HEK293 (cell line): ENCODE results near the gene TIMM50.

ENCODE experiments used
- CTCF ChIA-PET: fragments of 350-600 bp; formaldehyde crosslinking; extraction: SDS; loops from one replicate; lab custom pipeline; 2021; ENCODE audit warnings: antibody characterized with exemption; lab: Yijun Ruan, JAX
- POLR2A ChIA-PET: fragments of 300-600 bp; formaldehyde crosslinking; extraction: SDS; loops from one replicate; lab custom pipeline; 2020; ENCODE audit warnings: antibody characterized with exemption, inconsistent platforms; lab: Yijun Ruan, JAX
- H3K27ac ChIP-seq: fragments of 200-500 bp; sonication (Bioruptor generic); 2 replicates; pipeline ENCODE4 v1.5.1; 2014; ENCODE audit warnings: low read depth, low read length, control low read depth, inconsistent platforms; ENCODE audit errors: extremely low read depth
- H3K36me3 ChIP-seq, 2 experiments: fragments of 200-500 bp in 1 of 2; sonication (Bioruptor generic) in 1 of 2; 1 replicate in 1 of 2; 2 replicates in 1 of 2; pipeline ENCODE4 v1.5.1; 2014 to 2017; ENCODE audit warnings: inconsistent platforms in 2 of 2, low read length in 2 of 2; ENCODE audit not compliant: control insufficient read depth in 2 of 2, insufficient read depth in 1 of 2
- H3K4me1 ChIP-seq: fragments of 200-500 bp; sonication (Bioruptor generic); 2 replicates; pipeline ENCODE4 v1.5.1; 2014; ENCODE audit warnings: mild to moderate bottlenecking, low read length, inconsistent platforms; ENCODE audit not compliant: control insufficient read depth, insufficient read depth
- H3K4me3 ChIP-seq: 2 replicates; pipeline ENCODE4 v1.5.1; 2011; ENCODE audit warnings: low read depth, mild to moderate bottlenecking, control low read depth, low read length, moderate library complexity
- H3K9me3 ChIP-seq: fragments of 200-500 bp; sonication (Bioruptor generic); 2 replicates; pipeline ENCODE4 v1.5.1; 2014; ENCODE audit warnings: low read depth, low read length, inconsistent platforms; ENCODE audit not compliant: control insufficient read depth, insufficient read depth
- BCL11A ChIP-seq: fragments of 450-650 bp; formaldehyde crosslinking; IDR thresholded peaks from 2 replicates; pipeline ENCODE4 v1.5.1; 2016; ENCODE audit warnings: low read depth, missing biosample characterization, missing genetic modification characterization
- HOXC10 ChIP-seq: sonication (generic); formaldehyde crosslinking; IDR thresholded peaks from 2 replicates; pipeline ENCODE4 v1.8.1; 2023; ENCODE audit warnings: mild to moderate bottlenecking, missing genetic modification reagents
- PRDM1 ChIP-seq: fragments of 450-650 bp; formaldehyde crosslinking; IDR thresholded peaks from 2 replicates; pipeline ENCODE4; 2016; ENCODE audit warnings: missing biosample characterization, missing genetic modification characterization
- REPIN1 ChIP-seq: fragments of 450-650 bp; formaldehyde crosslinking; IDR thresholded peaks from 2 replicates; pipeline ENCODE4 v1.5.1; 2017; ENCODE audit warnings: missing biosample characterization, missing genetic modification characterization, low read depth
- YY1 ChIP-seq: fragments of 450-650 bp; formaldehyde crosslinking; IDR thresholded peaks from 2 replicates; pipeline ENCODE4 v1.5.1; 2018; ENCODE audit warnings: missing biosample characterization, missing genetic modification characterization
- YY2 ChIP-seq: fragments of 450-650 bp; formaldehyde crosslinking; IDR thresholded peaks from 2 replicates; pipeline ENCODE4 v1.5.1; 2016; ENCODE audit warnings: missing biosample characterization, missing genetic modification characterization
- ZBTB1 ChIP-seq: fragments of 450-650 bp; formaldehyde crosslinking; IDR thresholded peaks from 2 replicates; pipeline ENCODE4 v1.5.1; 2016; ENCODE audit warnings: missing biosample characterization, missing genetic modification characterization
- ZBTB48 ChIP-seq: fragments of 450-650 bp; formaldehyde crosslinking; IDR thresholded peaks from 2 replicates; pipeline ENCODE4 v1.5.1; 2016; ENCODE audit warnings: missing biosample characterization, missing genetic modification characterization
- ZBTB7A ChIP-seq: fragments of 450-650 bp; formaldehyde crosslinking; IDR thresholded peaks from 2 replicates; pipeline ENCODE4 v1.5.1; 2016; ENCODE audit warnings: low read depth, missing biosample characterization, missing genetic modification characterization
- ZFHX2 ChIP-seq: fragments of 450-650 bp; formaldehyde crosslinking; conservative IDR thresholded peaks from 2 replicates; pipeline ENCODE4 v1.5.1; 2016; ENCODE audit warnings: missing biosample characterization, missing genetic modification characterization
- ZNF19 ChIP-seq: fragments of 450-650 bp; formaldehyde crosslinking; IDR thresholded peaks from 2 replicates; pipeline ENCODE4; 2016; ENCODE audit warnings: missing biosample characterization, missing genetic modification characterization, low read depth
- ZNF202 ChIP-seq: fragments of 450-650 bp; formaldehyde crosslinking; IDR thresholded peaks from 2 replicates; pipeline ENCODE4 v1.5.1; 2016; ENCODE audit warnings: missing biosample characterization, missing genetic modification characterization, borderline replicate concordance
- ZNF239 ChIP-seq: fragments of 450-650 bp; formaldehyde crosslinking; IDR thresholded peaks from 2 replicates; pipeline ENCODE4 v1.5.1; 2016; ENCODE audit warnings: missing biosample characterization, missing genetic modification characterization
- ZNF335 ChIP-seq: fragments of 450-650 bp; formaldehyde crosslinking; conservative IDR thresholded peaks from 2 replicates; pipeline ENCODE4 v1.5.1; 2016; ENCODE audit warnings: missing biosample characterization, missing genetic modification characterization
- ZNF341 ChIP-seq: fragments of 450-650 bp; formaldehyde crosslinking; IDR thresholded peaks from 2 replicates; pipeline ENCODE4; 2016; ENCODE audit warnings: low read depth, missing biosample characterization, missing genetic modification characterization
- ZNF366 ChIP-seq: fragments of 450-650 bp; formaldehyde crosslinking; conservative IDR thresholded peaks from 2 replicates; pipeline ENCODE4 v1.5.1; 2016; ENCODE audit warnings: missing biosample characterization, missing genetic modification characterization
- ZNF394 ChIP-seq: fragments of 450-650 bp; formaldehyde crosslinking; IDR thresholded peaks from 2 replicates; pipeline ENCODE4 v1.5.1; 2016; ENCODE audit warnings: missing biosample characterization, missing genetic modification characterization, mild to moderate bottlenecking, moderate library complexity, borderline replicate concordance
- ZNF529 ChIP-seq: fragments of 450-650 bp; formaldehyde crosslinking; IDR thresholded peaks from 2 replicates; pipeline ENCODE4 v1.5.1; 2017; ENCODE audit warnings: missing genetic modification characterization, missing biosample characterization; ENCODE audit not compliant: insufficient replicate concordance
- ZNF548 ChIP-seq: fragments of 450-650 bp; formaldehyde crosslinking; IDR thresholded peaks from 2 replicates; pipeline ENCODE4 v1.5.1; 2016; ENCODE audit warnings: missing biosample characterization, missing genetic modification characterization
- ZNF596 ChIP-seq: fragments of 450-650 bp; IDR thresholded peaks from 2 replicates; pipeline ENCODE4 v1.5.0; 2018; ENCODE audit warnings: missing biosample characterization, mild to moderate bottlenecking, missing genetic modification characterization, moderate library complexity
- ZNF600 ChIP-seq: fragments of 450-650 bp; formaldehyde crosslinking; IDR thresholded peaks from 2 replicates; pipeline ENCODE4 v1.5.1; 2016; ENCODE audit warnings: missing biosample characterization, missing genetic modification characterization
- ZNF629 ChIP-seq: fragments of 450-650 bp; formaldehyde crosslinking; IDR thresholded peaks from 2 replicates; pipeline ENCODE4 v1.5.1; 2017; ENCODE audit warnings: missing biosample characterization, missing genetic modification characterization
- ZNF639 ChIP-seq: fragments of 450-650 bp; formaldehyde crosslinking; IDR thresholded peaks from 2 replicates; pipeline ENCODE4 v1.5.1; 2016; ENCODE audit warnings: missing biosample characterization, missing genetic modification characterization
- ZNF645 ChIP-seq: fragments of 450-650 bp; formaldehyde crosslinking; IDR thresholded peaks from 2 replicates; pipeline ENCODE4; 2016; ENCODE audit warnings: missing biosample characterization, missing genetic modification characterization
- ZNF654 ChIP-seq: fragments of 450-650 bp; formaldehyde crosslinking; IDR thresholded peaks from 2 replicates; pipeline ENCODE4 v1.5.1; 2016; ENCODE audit warnings: low read depth, missing biosample characterization, missing genetic modification characterization
- ZNF677 ChIP-seq: fragments of 450-650 bp; IDR thresholded peaks from 2 replicates; pipeline ENCODE4 v1.5.0; 2018; ENCODE audit warnings: missing biosample characterization, mild to moderate bottlenecking, missing genetic modification characterization, moderate library complexity
- ZNF776 ChIP-seq: fragments of 450-650 bp; formaldehyde crosslinking; IDR thresholded peaks from 2 replicates; pipeline ENCODE4 v1.5.0; 2017; ENCODE audit warnings: missing biosample characterization, missing genetic modification characterization, borderline replicate concordance
- ZNF777 ChIP-seq: fragments of 450-650 bp; formaldehyde crosslinking; IDR thresholded peaks from 2 replicates; pipeline ENCODE4 v1.5.1; 2017; ENCODE audit warnings: missing biosample characterization, missing genetic modification characterization, borderline replicate concordance
- ZNF785 ChIP-seq: fragments of 450-650 bp; formaldehyde crosslinking; IDR thresholded peaks from 2 replicates; pipeline ENCODE4 v1.5.1; 2016; ENCODE audit warnings: missing biosample characterization, missing genetic modification characterization
- ZSCAN16 ChIP-seq: fragments of 450-650 bp; formaldehyde crosslinking; IDR thresholded peaks from 2 replicates; pipeline ENCODE4 v1.5.1; 2016; ENCODE audit warnings: missing biosample characterization, missing genetic modification characterization
- ZSCAN4 ChIP-seq: fragments of 450-650 bp; formaldehyde crosslinking; IDR thresholded peaks from 2 replicates; pipeline ENCODE4 v1.5.1; 2017; ENCODE audit warnings: missing biosample characterization, missing genetic modification characterization

TIMM50 gene

DNA sequence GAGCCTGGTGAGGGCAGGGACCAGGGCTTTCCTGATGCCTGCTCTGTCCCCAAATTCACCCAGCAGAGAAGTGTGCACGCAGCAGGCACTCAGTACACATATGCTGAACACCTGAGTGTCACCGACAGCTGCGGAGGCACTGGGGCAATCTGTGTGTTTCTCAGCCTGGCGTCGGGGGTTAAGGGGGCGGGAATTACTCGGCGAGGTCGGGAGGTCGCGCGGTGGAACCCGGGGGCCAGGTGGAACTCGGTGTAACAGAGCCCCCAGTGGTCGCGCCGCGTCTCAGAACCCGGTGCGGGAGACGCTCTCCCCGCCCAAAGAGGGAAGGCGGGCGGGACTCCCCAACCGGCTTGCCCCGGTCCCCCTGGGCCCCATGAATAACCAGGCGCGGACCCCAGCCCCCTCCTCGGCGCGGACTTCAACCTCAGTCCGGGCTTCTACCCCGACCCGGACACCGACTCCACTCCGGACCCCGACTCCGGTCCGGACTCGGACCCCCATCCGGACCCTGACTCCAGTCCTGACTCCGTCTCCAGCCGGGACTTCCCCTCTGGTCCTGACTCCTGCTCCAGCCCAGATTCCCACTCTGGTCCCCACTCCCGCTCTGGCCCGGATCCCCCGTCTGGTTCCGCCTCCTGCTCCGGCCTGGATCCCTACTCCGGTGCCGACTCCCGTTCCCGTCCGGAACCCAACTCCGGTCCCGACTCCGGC, 34.4 kb downstream of the TIMM50 start, which contains the start of gene SELENOV (continued):
- no peak for TF ChIP-seq ZNF529
- no peak for TF ChIP-seq ZNF776
- TF ChIP-seq ZNF548, result no peak
- no peak for TF ChIP-seq PRDM1 (tag by site-specific recombination)
- TF ChIP-seq ZNF645 (tag by site-specific recombination), result 0 out of 2 replicates have a peak, but pooled peaks have one; percentile 23
- no peak for TF ChIP-seq YY1 (tag by site-specific recombination)
- no peak for TF ChIP-seq ZNF777 (tag by site-specific recombination)
- TF ChIP-seq ZNF629 (tag by site-specific recombination), result no peak
- no peak; the same call in 1 of the 2 replicates for TF ChIP-seq ZNF394 (tag by site-specific recombination)
- TF ChIP-seq ZBTB7A (tag by site-specific recombination), result peak; percentile 35; the same call in 1 of the 2 replicates
- no peak for TF ChIP-seq ZNF19
- TF ChIP-seq HOXC10, result no peak
- no peak for TF ChIP-seq ZNF239 (tag by site-specific recombination)
- 0 out of 2 replicates have a peak, but pooled peaks have one; percentile 21 for TF ChIP-seq ZNF785 (tag by site-specific recombination)
- no peak for TF ChIP-seq ZNF677
- TF ChIP-seq ZBTB1, result no peak

GRCh38 chr19:39515551-39516191, 35.0 kb downstream of the TIMM50 start:
- TF ChIP-seq ZNF335 (peak; percentile 21; the same call in 1 of the 2 replicates), ZFHX2 (0 out of 2 replicates have a peak, but pooled peaks have one; percentile 19), REPIN1 (tag by site-specific recombination) (0 out of 2 replicates have a peak, but pooled peaks have one; percentile 2), ZNF341 (tag by site-specific recombination) (peak; percentile 76), ZBTB48 (tag by site-specific recombination) (no peak), BCL11A (tag by site-specific recombination) (no peak), ZNF600 (tag by site-specific recombination) (peak; percentile 24; the same call in 1 of the 2 replicates)
- CTCF ChIA-PET, result interaction anchor here (0.6 to 3.7 kb wide), 10 partner anchors 10 to 1220 kb away, joined by 3 to 21 read pairs (median 3); partner anchors contain the start of gene EID2B
- H3K9me3 ChIP-seq, result no peaks in the 10 kb centered on the region
- H3K27ac ChIP-seq, result peak overlapping the region; percentile 16; the same call in 1 of the 2 replicates
- POLR2A ChIA-PET, result interaction anchor here (0.6 to 1.1 kb wide), 4 partner anchors 18 to 934 kb away, joined by 3 read pairs; partner anchors contain the start of gene RPS16
- peaks cover 18% of the 10 kb centered on the region for H3K4me1 ChIP-seq
- peak overlapping the region; percentile 25 for H3K4me3 ChIP-seq
- H3K36me3 ChIP-seq, result peaks cover 0 to 4% of the 10 kb centered on the region in 2 experiments; a peak in 1 of 3 replicates

GRCh38 chr19:39516270-39516669, 35.6 kb downstream of the TIMM50 start:
- ChIA-PET POLR2A (interaction anchor here (1.1 kb wide), 1 partner anchor 18 kb away, joined by 3 read pairs; no protein-coding TSS in a partner anchor), CTCF (interaction anchor here (0.6 to 3.7 kb wide), 5 partner anchors 10 to 310 kb away, joined by 3 to 21 read pairs (median 3); no protein-coding TSS in a partner anchor)
- Histone ChIP-seq H3K27ac (no peak overlapping the region), H3K36me3 (peaks cover 0 to under 1% of the 10 kb centered on the region in 2 experiments; a peak in 1 of 3 replicates), H3K4me3 (no peak overlapping the region), H3K9me3 (no peaks in the 10 kb centered on the region), H3K4me1 (peaks cover 18% of the 10 kb centered on the region)
- TF ChIP-seq YY2 (tag by site-specific recombination) (no peak), ZNF529 (no peak), ZNF596 (peak; percentile 12; the same call in 1 of the 2 replicates), ZSCAN16 (no peak), ZSCAN4 (no peak), ZNF366 (tag by site-specific recombination) (0 out of 2 replicates have a peak, but pooled peaks have one; percentile 26), ZNF654 (tag by site-specific recombination) (no peak), ZNF639 (no peak), ZNF202 (tag by site-specific recombination) (peak; percentile 30; the same call in 1 of the 2 replicates)
